DMS153 treated with DMSO at 0.1 percent for 48 hours (cell line): ENCODE measurements around the gene KIAA1328.
"Not testable (repeated sequence)": the region's sequence is repeated elsewhere in the genome, so short reads cannot be mapped to it uniquely, and the experiment has no call there.

ENCODE experiments used
- DNase-seq: peaks from one replicate; lab custom pipeline; 2025; ENCODE audit not compliant: unreplicated experiment; lab: John Stamatoyannopoulos, UW

KIAA1328 gene

DNA sequence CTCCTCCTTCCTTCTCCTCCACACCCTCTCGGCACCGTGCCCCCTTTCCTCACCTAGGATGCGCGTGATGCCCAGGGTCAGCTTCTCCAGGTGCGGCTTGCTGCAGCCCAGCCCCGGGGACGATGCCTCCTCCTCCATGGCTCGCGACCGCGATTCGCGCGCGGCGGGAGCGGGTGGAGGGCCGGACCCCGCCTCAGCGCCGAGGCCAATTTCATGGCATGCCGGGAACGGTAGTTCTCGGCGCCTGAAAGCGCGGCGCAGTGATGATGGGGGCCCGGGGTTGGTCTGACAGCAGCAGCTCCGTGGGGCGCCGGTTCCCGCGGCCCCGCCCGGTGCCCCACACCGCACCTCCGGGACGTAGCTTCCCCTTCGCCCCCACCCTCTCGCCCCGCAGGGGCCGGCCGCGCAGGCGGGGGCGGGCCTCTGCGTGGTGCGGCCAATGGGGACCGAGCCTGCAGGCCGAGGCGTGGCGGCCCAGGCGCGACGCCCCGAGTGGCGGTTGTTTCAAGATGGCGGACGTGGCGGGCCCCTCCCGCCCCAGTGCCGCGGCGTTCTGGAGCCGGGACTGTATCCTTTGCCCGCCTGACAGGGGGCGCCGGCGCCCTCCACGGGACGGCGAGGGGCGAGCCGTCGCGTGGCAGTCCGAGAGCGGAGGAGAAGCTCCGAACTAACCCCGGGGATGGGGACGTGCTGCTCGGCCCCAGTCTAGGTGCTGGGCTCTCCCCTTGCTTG lies at the start of gene KIAA1328, which contains the start of gene TPGS2:
Gene KIAA1328, plus strand, starts transcription at position 498 of the 732 bp plus-strand sequence. Its CDS starts 12 bp downstream, at position 510.
Gene TPGS2, minus strand, starts transcription at position 373 of the 732 bp plus-strand sequence. Its CDS starts 235 bp downstream, at position 138.
- DNase-seq = peak; percentile 79

DNA sequence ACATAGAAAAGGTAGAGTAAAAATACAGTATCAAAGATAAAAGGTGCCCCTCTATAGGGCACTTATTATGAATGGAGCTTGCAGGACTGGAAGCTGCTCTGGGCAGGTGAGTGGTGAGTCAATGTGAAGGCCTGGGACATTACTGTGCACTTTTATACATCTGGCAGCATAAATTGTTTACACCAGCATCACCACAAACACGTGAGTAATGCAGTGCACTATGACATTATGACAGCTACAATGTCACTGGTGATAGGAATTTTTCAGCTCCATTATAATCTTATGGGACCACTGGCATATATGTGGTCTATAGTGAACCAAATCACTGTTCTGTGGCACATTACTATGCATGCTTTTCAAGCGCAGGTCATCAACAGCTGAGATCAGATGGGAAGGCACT lies 48.2 kb upstream of the KIAA1328 start:
- no peak for DNase-seq

DNA sequence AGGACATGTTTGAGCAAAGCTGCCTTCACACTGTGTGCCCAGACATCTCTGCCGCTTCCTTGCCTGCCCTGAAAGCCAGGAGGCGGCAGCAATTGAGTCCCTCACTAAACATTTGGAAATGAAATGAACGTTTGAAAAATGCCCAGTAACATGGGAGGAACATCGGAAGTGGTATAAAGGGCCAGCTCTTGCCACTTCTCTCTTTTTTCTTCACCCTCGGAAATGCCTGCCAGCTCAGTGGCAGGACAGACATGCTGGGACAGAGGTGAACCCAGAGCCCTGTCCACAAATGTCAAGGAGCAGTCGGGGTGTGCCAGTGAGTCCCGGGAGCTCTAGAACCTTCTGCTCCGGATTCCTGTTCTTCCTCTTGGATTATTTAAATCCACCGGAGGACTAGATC lies 46.2 kb upstream of the KIAA1328 start:
- DNase-seq = no peak

DNA sequence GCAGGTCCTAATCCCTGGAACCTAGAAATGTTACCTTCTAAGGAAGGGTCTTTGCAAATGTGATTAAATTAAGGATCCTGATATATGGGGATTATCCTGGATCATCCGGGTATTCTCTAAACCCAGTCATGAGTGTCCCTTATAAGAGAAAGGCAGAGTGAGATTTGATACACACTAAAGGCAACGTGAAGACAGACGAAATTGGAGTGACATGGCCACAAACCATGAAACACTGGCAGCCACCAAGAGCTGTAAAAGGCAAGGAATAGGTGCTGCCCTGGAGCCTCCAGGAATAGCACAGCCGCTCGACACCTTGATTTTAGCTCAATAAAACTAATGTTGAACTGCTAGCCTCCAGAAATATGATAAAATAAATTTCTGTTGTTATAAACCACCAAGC lies 45.1 kb upstream of the KIAA1328 start:
- DNase-seq = no peak

DNA sequence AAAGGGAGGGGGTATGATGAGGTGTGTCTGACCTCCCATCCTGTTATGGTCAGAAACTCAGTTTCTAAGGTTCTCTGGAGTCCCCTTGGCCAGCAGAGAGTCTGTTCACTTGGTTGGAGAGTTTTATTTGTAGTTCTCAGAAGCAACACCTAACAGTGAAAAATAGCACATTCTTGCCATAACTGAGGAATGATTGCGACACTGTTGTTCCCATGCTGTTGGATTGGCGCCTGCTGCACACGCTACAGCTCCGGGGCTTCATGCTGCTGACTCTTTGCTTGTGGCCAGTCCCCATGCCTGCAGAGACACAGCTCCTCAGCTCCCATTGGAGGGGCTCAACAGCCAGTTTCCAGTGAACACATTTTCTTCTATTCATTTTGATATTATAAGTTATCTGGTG lies 42.2 kb upstream of the KIAA1328 start:
- no peak for DNase-seq

DNA sequence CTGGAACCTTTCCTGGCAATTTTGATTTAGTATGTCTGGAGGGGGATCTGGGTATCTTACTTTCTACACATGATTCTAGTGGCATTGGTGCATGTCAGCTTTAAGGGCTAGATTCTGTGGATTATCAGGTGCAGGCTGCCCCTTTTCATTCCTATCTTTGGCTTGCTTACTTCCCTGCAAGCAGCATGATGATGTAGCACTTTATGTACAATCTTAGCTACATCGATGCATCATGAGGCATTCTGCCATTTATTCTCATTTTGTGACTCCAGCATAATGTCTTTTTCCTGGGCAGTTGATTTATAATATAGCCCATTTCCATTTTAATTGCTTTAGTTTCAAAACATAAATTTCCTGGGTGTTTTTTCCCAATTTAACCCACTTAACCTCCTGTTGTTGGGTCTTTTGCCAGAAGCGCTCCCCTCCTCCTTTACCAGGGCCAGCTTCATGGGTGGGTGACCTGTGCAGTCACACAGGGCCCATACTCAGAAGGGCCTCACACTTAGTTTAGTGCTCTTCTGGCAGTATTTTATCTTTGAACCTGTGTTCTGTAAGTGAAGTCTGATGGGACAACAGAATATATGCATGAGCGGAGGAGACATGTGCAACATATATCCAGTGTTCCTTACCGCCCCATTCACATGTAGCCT lies 36.2 kb upstream of the KIAA1328 start:
- no peak for DNase-seq

DNA sequence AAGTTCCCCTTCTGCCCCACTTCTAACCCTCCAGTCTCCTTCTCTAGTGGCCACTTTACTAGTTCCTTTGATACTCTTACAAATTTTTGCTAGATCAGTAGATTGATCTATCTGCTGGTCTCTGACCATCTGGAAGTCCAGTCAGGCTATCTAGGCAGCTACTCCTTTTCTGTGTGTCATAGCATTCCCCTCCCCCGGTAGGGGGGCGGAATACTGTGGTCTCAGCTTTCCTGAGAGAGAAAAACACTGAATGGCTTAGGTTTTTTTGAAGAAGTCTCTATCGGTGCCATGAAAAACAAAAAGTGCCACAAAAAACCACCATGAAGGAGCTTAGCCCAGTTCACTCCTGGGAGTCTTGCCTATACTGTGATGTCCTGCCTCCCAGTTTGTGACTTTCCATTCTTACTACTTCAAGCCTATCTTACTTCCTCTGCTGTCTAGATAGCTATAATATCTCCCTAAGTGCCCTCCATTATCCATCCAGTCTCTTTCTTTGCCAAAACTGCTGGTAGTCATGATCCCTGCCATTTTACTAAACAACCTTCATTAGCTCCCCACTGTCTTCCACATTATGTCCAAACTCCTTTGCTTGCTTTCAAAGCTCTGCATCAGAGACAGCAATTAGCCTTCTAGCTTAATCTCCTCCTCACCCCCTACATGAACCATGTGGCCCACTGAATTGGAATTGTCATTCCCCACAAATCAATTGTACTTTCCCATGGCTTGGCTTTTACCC lies 30.0 kb upstream of the KIAA1328 start:
- DNase-seq = no peak

DNA sequence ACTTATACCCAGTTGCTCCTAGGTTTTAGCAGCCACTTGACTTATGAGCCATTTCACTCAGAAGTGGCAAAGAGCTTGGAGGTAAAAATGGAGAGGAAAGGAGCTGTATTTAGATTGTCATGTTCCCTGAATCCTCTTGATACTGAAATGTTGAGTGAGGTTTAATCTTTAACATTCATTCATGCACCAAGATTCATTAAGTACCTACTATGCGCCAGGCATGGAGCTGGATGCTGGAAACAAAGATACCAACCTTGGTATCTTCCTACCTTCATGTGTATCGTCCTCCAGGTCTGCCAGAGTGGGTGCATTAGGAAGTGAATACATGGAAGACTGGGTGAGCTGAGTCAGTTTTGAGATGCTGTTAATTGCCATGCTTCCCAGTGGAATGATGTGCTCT lies 23.8 kb upstream of the KIAA1328 start:
- no peak for DNase-seq

DNA sequence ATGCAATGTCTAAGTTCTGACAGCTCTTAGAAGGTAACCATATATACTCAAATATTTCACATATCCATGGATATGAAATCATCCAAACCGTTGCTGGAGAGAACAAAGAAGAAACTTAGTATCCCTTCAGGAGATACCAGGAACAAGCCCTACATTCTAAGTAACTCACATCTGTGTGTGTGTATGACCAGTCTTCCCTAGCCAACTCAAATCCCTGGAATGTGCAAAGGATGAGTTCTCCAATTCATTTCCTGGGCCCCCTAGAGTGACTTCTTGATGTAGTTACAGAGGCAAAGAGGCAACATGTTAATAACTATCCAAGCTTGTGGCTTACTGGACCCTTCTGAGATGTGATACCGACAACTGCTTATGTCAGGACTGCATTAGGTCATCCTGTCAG lies 20.2 kb upstream of the KIAA1328 start:
- no peak for DNase-seq

DNA sequence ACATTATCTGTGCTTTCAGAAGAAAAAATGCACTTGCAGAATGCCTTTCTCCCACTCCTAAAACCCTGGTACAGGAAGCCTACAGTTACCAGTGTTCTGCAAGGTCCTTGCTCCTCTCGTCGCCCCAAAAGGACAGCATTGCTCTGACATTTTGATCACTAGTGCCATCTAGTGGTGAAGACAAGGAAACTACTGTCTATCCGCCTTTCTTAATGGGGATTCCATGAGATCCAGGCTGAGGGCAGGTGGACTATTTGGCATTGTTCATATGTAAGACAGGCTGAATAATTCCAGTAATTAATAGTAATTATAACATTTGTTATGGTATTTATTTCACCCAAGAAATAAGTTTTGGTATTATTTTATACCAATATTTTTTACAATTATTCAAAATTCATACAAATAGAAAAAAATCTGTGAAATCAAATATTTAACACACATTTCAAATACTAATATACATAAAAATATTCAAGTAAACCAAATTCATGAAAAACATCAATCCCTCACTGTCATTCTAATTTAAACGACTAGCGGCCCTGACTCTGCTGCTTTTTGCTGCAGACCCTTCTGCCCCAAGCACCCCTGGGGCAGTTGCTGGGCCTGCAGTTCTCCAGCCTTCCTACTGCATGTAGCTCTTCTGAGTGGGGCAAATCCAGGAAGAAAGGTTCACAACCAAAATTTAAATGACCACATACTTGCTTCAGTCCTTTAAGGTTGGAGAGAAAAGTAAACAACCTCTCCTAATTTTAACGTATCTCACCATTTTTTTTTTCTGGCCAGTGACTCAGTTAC lies 19.1 kb upstream of the KIAA1328 start:
- peak; percentile 63 for DNase-seq

DNA sequence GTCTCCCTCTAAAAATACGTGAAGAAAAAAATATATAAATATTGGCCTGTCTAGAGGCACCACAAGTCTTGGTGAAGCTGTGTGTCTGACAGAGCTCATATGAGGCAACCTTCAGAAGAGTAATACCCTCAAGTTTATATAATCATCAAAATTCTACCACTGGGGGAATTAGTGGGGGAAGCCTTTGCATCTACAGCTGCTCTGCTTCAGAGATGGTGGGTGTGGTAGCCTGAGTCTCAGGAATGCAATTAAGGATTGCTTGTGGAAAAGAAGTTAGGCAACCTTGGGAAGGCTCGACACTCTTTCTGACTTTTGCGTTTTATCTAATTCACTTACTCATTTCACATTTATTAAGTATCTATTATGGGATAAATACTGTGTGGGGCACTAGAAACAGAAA lies 17.5 kb upstream of the KIAA1328 start:
- DNase-seq = no peak

DNA sequence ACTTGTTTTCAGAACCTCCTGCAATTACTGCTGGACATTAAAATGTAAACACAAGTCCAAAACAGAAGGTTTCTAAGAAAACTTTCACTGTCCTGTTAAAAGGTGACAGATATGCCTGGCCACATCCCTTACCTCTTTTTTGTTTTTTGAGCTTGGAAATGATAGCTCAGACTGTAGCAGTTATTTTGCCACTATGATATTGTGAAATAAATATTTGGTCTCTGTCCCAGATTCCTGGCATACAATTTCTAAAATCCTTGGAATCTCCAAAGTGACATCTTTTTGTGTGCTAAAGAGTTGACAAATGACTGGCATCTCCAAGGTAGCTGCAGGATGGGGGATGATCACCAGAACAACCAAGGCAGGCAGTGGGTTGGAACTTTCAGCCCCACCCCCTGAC lies 17.0 kb upstream of the KIAA1328 start:
- DNase-seq = no peak

DNA sequence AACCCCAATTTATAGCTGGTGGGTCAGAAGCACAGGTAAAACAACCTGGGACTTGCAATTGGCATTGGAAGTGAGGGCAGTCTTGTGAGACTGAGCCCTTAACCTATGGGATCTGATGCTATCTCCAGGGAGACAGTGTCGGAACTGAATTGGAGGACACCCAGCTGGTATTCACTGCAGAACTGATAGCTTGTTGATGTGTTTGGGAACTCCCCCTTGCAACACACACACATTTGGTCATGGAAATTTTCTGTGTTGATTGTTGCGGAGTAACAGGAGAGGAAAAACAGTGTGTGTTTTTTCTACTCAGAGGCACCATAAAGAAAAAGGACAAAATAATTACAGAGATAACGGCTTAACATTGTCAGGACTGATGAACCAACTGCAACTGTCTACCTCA lies 16.2 kb upstream of the KIAA1328 start:
- DNase-seq = no peak

DNA sequence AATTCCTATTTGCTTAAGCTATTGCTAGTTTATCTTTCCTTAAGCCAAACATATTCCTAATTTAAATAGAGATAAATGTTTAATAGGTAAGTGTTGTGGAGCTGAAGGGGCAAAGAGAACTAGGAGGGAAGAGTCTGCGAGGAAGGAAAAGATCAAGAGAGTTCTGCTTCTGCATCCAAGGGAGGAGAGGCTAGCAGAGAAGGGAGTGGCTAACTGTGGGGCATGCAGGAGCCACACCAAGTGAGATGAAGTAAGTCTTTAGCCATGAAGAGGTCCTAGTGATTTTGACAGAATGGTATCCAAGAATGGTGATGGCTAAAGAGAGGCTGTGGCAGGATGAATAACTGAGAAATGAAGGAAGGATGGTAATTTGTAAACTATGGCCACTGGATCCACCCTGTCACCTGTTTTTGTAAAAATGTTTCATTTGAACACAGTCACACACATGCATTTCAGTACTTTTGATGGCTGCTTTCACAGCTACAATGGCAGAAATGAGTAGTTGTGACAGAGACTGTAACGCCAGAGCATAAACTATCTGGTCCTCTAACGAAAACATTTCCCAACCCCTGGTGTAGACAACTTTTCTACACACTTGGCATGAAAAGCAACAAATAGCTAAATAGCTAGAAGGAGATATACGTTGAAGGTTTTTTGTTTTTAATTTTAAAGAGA lies 15.7 kb upstream of the KIAA1328 start:
- no peak for DNase-seq

DNA sequence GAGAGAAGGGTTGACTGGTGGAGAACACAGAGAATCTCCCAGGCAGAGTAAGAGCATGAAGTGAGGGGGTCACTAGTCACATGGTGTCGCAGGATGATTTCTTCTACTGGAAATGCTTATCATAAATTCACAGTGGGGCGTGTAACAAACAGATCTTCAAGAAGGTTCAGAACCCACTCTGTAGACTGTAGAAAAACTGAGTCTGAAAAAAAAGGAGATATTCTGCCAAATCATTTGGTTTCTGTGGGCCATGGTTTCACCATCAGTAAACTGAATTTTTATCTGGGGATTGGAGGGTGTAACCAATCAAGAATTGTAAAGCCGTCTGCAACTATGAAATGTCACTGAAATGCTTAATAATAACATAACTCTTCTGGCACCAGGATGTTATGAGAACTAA lies 15.1 kb upstream of the KIAA1328 start:
- no peak for DNase-seq

DNA sequence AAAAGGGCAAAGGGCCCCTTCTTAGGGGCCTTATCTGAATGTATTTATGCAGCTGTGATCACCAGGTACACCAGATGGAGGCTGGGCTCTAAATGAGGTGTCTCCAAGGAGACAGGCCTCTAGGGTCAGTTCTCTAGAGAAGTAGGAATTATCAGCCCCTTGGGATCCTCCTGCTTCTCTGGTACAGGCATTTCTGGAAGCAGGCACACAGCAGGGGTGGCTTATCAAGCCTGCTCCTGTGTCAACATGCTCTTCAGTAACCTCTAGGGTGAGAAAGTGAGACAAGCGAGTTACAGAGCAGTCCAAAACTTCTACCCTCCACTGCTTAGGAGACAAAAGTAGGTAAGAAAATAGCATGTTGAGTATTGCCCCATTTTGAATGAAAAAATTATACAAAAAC lies 13.9 kb upstream of the KIAA1328 start:
- no peak for DNase-seq

DNA sequence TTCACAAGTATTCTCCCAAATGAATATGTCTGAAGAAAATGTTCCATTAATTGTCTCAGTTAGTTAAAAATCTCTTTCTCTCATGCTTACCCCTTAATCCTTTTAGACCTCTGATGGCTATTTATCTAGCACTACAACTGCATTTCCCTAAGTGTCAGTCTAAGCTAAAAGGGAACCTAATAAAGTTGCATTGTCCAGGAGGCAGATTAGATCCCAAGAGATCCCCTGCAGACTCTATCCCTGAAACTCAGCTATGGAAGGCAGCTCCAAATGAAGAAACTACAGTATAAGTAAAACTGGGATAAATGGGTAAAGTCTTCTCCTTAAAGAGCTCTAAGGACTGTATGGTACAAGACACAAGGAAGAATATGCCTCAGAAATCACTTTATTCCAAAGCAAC lies 12.8 kb upstream of the KIAA1328 start:
- not testable (repeated sequence) for DNase-seq

DNA sequence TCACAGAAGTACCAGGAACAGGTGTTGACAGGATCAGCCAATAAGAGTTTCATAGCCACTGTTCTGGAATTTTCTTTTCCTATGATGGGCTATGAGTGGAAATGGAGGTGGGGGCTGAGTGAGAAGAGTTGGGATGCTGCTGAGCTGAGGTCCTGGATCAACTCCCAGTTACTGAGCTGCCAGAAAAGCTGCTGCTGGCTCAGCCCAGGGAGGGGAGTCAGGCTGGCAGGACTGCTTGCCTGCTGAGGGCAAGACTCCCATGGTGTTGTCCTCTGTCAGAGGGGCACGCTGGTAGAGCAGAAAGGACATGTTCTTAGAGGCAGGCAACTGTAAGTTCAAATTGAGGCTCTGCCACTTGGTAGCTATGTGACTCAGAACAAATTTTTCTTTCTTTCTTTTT lies 11.9 kb upstream of the KIAA1328 start:
- no peak for DNase-seq

DNA sequence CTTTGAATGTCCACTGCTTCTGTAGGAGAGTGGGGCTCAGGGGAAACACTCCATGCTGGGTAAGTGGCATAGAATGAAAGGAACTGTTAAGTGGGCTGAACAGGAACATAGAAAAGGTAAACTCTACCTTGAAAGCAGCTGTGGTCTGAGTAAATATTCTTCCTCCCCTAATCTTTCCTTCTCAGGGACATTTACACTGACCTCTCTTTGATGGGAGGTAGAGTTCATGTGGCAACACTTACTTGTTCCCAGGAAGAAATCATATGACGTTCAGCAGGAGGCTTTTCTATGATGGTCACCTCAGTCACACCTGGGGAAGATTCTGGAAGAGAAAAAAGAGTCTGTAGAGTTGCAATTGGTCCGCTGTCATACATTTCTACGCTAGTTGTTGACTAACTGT lies 10.3 kb upstream of the KIAA1328 start:
- DNase-seq = no peak

DNA sequence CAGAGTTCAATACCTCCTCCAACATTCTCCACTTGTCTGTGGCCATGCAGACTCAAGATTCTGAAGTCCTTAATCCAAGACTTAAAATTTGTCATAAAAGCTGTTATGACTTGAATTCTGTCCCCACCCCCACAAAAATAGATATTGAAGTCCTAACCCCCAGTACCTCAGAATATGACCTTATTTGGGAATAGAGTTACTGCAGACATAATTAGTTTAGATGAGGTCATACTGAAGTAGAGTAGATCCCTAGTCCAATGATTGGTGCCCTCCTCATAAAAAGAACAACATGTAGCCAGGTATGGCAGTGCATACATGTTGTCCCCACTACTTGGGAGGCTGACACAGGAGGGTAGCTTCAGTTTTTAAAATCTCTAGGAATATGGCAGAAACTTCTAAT lies 9.3 kb upstream of the KIAA1328 start:
- DNase-seq = no peak

DNA sequence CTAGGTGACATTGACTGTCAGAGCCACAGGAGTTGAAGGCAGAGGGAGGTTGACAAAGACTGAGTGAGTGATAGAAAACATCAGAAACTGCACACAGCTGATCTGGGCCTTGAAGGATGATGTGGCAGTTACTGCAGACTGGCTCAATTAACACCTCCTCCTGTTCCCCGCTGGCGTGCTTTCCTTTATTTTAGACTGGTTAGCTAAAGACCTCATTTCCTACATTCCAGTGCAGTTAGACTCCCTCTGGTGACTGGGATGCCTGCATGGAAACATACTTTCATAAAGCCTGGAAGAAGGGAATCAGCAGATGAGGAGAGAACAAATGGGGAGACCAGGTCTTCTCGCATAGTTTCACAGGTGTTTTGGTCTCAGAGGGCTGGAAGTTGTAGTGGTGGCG lies 7.2 kb upstream of the KIAA1328 start:
- no peak for DNase-seq
